GM06990 (cell line): ENCODE results near the gene CREB3L4.

Source experiments
- DNase-seq: peaks from one replicate; pipeline ENCODE4 v3.0.0-alpha.2; 2011; ENCODE audit not compliant: insufficient read length; ENCODE audit errors: extremely low read depth
- H3K27me3 ChIP-seq: replicated peaks from 2 replicates; pipeline ENCODE4 v1.6.0; 2011; ENCODE audit warnings: low read length; ENCODE audit not compliant: control insufficient read depth, insufficient read depth
- H3K36me3 ChIP-seq: 2 replicates; pipeline ENCODE4 v1.5.1; 2011; ENCODE audit warnings: low read length; ENCODE audit not compliant: control insufficient read depth, insufficient read depth
- H3K4me3 ChIP-seq: replicated peaks from 2 replicates; pipeline ENCODE4 v1.5.1; 2011; ENCODE audit warnings: low read depth, mild to moderate bottlenecking, control low read depth, low read length
- TF ChIP-seq, protein P1 (sequence below): IDR thresholded peaks from 2 replicates; pipeline ENCODE4 v1.5.1; 2011; ENCODE audit warnings: low read length, control low read depth, mild to moderate bottlenecking, inconsistent platforms; ENCODE audit not compliant: insufficient read depth, poor library complexity, severe bottlenecking

Gene CREB3L4

DNA sequence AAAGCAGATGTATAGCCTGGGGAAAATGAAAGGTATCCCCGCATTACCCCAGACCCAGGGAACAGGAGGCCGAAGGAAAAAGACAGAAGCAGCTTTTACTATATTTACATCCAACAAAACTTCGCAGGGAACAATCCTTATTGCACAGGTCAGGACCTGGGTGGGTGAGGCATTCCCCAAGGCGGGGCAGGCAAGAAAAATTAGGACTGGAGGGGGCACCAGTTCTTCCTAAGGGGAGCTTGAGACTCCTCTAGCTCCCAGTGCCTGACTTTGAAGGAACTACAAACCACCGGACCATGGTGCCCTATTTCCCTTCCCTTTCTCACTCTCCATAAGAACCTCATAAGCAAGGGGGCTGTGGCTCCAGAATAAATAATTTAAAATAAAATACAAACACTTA, 38.3 kb upstream of the CREB3L4 start:
- Histone ChIP-seq H3K27me3 (no peaks in the 10 kb centered on the region), H3K36me3 (peaks cover 29% of the 10 kb centered on the region), H3K4me3 (no peak overlapping the region)
- TF ChIP-seq, protein P1, sequence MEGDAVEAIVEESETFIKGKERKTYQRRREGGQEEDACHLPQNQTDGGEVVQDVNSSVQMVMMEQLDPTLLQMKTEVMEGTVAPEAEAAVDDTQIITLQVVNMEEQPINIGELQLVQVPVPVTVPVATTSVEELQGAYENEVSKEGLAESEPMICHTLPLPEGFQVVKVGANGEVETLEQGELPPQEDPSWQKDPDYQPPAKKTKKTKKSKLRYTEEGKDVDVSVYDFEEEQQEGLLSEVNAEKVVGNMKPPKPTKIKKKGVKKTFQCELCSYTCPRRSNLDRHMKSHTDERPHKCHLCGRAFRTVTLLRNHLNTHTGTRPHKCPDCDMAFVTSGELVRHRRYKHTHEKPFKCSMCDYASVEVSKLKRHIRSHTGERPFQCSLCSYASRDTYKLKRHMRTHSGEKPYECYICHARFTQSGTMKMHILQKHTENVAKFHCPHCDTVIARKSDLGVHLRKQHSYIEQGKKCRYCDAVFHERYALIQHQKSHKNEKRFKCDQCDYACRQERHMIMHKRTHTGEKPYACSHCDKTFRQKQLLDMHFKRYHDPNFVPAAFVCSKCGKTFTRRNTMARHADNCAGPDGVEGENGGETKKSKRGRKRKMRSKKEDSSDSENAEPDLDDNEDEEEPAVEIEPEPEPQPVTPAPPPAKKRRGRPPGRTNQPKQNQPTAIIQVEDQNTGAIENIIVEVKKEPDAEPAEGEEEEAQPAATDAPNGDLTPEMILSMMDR: no peak
- no peak for DNase-seq

DNA sequence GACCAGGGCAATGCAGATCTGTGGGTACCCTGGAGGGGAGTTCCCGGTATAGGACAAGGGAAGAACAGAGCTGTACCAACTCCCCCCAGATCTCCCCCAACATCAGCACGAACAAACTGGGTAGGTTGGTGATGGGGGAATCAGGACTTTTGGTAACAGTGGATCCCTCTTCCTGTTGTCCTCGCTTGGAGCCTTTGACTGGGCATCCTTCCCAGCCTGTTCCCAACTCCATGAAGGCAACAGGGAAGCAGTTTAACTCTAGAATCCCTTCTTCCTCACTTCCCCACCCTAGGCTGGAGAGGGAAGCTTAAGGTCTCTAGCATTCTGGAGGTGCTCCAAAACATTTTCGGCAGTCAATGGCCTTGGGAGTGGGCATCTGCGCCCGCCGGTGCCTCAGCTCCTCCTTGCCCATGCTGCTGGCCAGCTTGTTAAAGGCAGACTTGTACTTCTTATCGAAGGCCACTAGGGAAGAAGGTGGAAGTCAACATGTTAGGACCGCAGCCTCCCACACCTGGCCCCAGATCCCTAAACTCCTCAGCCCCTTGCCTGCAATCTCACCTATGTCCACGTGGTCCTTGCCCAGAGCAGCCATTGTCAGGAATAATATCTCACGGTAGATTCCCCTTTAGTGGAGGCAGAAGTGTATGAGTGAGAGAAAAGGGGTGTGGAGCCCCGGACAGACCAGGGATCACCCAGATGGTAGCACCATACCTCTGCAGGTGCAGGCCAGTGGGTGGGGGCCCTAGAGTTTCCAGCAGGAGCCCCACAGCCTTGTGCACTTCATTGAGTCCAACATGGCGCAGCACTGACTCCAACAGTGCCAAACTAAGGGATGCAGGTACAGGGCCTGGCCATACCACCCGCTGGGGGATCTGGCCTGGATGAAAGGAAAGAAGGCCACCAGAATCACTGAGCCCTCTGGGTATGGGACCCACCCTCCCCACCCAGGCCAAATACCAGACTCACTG, 37.4 kb upstream of the CREB3L4 start:
- no peak for DNase-seq
- TF ChIP-seq, protein P1: no peak
- Histone ChIP-seq H3K4me3 (no peak overlapping the region), H3K36me3 (peaks cover 35% of the 10 kb centered on the region), H3K27me3 (no peaks in the 10 kb centered on the region)

DNA sequence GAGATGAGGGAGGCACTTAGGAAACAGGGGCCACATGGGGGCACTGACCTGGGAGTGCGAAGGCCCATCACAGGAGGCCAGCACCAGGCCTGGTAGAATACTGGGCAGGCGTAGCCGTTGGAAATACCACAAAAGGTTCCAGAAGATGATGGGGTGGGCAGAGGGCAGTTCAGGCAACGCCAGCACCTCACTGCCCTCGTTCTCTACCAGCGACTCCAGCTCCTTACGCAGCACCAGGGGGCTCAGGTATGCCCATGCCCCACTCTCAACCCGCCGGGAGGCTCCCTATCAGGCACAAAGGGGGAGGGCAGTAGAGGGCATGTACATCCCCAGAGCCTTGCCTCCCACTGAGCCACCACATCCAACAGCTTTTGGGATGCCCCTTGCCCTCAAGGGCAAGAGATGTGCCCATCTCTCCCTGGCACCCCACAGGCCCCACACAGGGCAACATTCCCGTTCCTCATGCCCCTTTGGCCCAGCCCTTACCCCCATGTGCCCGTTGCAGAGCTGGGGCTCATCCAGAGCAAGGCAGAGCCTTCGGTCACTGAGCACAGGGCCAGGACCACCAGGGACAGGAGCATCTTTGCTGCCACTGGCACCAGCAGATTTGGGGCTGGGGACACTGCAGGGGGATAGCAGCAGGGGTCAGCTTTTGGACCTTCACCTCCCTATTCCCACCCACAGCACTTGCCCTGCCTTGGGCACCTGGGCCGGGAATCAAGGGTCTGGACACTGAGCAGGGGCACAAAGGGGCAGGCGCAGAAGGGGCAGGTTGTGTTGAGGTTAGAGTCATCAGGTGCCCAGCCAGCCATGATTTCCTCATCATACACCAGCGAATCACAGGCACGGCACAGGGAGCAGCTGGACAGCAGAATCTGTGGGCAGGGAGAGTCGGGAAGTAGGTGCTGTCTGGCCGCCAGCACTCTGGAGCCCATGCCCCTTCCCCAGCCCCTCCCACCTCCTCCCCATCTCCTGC, 35.3 kb upstream of the CREB3L4 start:
- H3K36me3 ChIP-seq: peaks cover 48% of the 10 kb centered on the region
- no peak overlapping the region for H3K4me3 ChIP-seq
- TF ChIP-seq, protein P1: no peak
- DNase-seq: no peak
- no peaks in the 10 kb centered on the region for H3K27me3 ChIP-seq

DNA sequence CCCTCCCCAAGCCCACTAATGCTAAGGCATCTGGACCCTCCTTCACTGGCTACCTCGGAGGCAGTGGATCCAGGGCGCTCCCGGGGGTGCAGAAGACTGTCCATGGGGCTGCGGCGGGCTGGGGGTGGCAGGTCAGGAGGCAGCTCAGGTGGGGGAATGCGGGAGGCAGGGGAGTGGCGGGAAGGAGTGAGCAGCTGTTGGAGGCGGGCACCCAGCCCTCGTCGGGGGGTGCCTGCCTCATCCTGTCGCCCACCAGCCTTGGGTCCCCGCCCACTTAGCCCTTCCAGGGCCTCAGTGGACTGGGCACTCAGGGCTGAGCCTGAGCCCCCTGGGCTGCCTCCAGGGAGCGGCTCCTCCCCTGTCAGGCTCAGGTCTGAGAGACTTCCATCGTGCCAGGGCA, 34.3 kb upstream of the CREB3L4 start:
- Histone ChIP-seq H3K36me3 (peaks cover 52% of the 10 kb centered on the region), H3K4me3 (no peak overlapping the region), H3K27me3 (no peaks in the 10 kb centered on the region)
- no peak for DNase-seq
- TF ChIP-seq, protein P1: no peak

DNA sequence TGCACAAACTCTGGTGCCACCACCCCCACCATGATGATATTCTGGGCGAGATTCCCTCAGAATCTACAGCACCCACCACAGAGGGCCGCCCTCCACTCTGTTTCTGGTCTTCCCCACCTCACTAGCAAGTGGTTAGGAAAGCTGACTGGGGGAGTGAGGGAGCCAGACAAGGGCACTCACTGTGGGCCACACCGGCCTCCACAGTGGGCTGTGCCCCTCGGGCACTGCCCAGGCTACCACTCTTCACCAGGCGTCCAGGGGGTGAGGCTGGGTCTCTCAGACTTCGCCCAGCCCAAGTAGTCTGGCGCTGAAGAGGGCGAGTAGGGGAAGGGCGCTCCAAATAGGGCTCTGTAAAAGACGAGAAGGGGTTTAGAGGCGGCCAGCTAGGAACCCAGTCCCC, 33.7 kb upstream of the CREB3L4 start:
- no peak for DNase-seq
- TF ChIP-seq, protein P1: no peak
- H3K4me3 ChIP-seq: no peak overlapping the region
- H3K36me3 ChIP-seq: peaks cover 55% of the 10 kb centered on the region
- H3K27me3 ChIP-seq: no peaks in the 10 kb centered on the region
